Fibroblast of the aortic adventitia (primary cell): ENCODE measurements around the gene FCHSD2. TPM values are rescaled to one million over a fixed set of nuclear protein-coding genes. Genes with fewer than 3 reads are reported as not detected.
A peak's percentile ranks its signal among the peaks of the same experiment; 100 is the strongest.
"Not testable (repeated sequence)": the region's sequence is repeated elsewhere in the genome, so short reads cannot be mapped to it uniquely, and the experiment has no call there.

ENCODE experiments used
- DNase-seq: peaks from one replicate; pipeline ENCODE4 v3.0.0-alpha.2; 2010; ENCODE audit warnings: low read depth
- H3K4me3 ChIP-seq: 2 replicates; pipeline ENCODE4 v1.5.1; 2011; ENCODE audit warnings: low read depth, mild to moderate bottlenecking, control low read depth, low read length, moderate library complexity
- CTCF ChIP-seq: IDR thresholded peaks from 2 replicates; pipeline ENCODE4 v1.5.1; 2011; ENCODE audit warnings: mild to moderate bottlenecking, low read length, control low read depth, inconsistent platforms; ENCODE audit not compliant: insufficient read depth
- total RNA-seq: library from RNA; depleted of rRNA; stranded (reverse); fragments of >200 nt; gene quantifications from 2 replicates; pipeline ENCODE4 v1.2.3, GENCODE V29; 2012; ENCODE audit warnings: low replicate concordance

Gene FCHSD2
- total RNA-seq, 1 donor = 11.3 TPM

- no peak overlapping the region for H3K4me3 ChIP-seq
- peak; percentile 81 for DNase-seq
- peak; percentile 78 for TF ChIP-seq CTCF
Observed at GRCh38 chr11:72924568-72925190, 217.4 kb downstream of the FCHSD2 start.

- no peak for TF ChIP-seq CTCF
- no peak for DNase-seq
- no peak overlapping the region for H3K4me3 ChIP-seq
Observed at GRCh38 chr11:72921028-72921716, 220.9 kb downstream of the FCHSD2 start.

GRCh38 chr11:72920001-72920400 lies 222.1 kb downstream of the FCHSD2 start:
- DNase-seq = no peak
- no peak overlapping the region for H3K4me3 ChIP-seq
- TF ChIP-seq CTCF = no peak

GRCh38 chr11:72918851-72919250 lies 223.3 kb downstream of the FCHSD2 start:
- no peak for TF ChIP-seq CTCF
- H3K4me3 ChIP-seq = no peak overlapping the region
- peak; percentile 6 for DNase-seq

- DNase-seq = no peak
- no peak for TF ChIP-seq CTCF
- H3K4me3 ChIP-seq = no peak overlapping the region
Observed at GRCh38 chr11:72912253-72912652, 229.9 kb downstream of the FCHSD2 start.

GRCh38 chr11:72909558-72910388 lies 232.3 kb downstream of the FCHSD2 start:
- not testable (repeated sequence) for H3K4me3 ChIP-seq, DNase-seq
